Measurements from ENCODE around the gene OGFR. TPM values are rescaled to one million over a fixed set of nuclear protein-coding genes. Genes with fewer than 3 reads are reported as not detected.

Gene OGFR
- total and polyA plus RNA-seq, 2 donors (not counting 3 experiments of a cell fraction or from before 2014, with no cell fraction given): 30.8 to 44.0 TPM

- DNase-seq (ENCODE audit: low read depth, low spot score) (no peak), FAIRE-seq (no peak)
- no peaks in the 10 kb centered on the region for H3K27me3 ChIP-seq (ENCODE audit: control insufficient read depth in 2 of 2, insufficient read depth in 2 of 2, low read length in 2 of 2)
- TF ChIP-seq FOS (IDR thresholded peaks at IDR 0.05; ENCODE audit: borderline replicate concordance, insufficient read depth, low read length) (no peak), GATA2 (IDR thresholded peaks at IDR 0.05; ENCODE audit: insufficient read depth, insufficient read length, low read depth, low read length) (no peak), JUN (IDR thresholded peaks at IDR 0.05; ENCODE audit: borderline replicate concordance, insufficient read depth, insufficient read length, low read depth) (no peak), POLR2AphosphoS5 (IDR thresholded peaks at IDR 0.05; ENCODE audit: insufficient read depth, low read depth, low read length) (no peak), POLR2A (IDR thresholded peaks at IDR 0.05; ENCODE audit: low read depth, low read length) (no peak), MYC (IDR thresholded peaks at IDR 0.05; ENCODE audit: low read depth, low read length) (no peak), MAX (IDR thresholded peaks at IDR 0.05; ENCODE audit: insufficient read depth, insufficient read length) (no peak), CTCF (IDR thresholded peaks at IDR 0.05; ENCODE audit: extremely low read depth in 1 of 2, insufficient read depth in 1 of 2, low read depth in 1 of 2, low read length in 2 of 2) (no peak), EZH2 (IDR thresholded peaks at IDR 0.05; ENCODE audit: borderline replicate concordance, low read depth, low read length, severe bottlenecking) (no peak)
- no TSS peak for BruUV-seq (replicated peaks)
- H3K4me2 ChIP-seq (ENCODE audit: insufficient read depth, low read length): no peak overlapping the region
- no peaks in the 10 kb centered on the region for H3K36me3 ChIP-seq (ENCODE audit: control insufficient read depth in 2 of 2, extremely low read depth in 1 of 2, insufficient read depth in 2 of 2, low read length in 2 of 2)
- no peaks in the 10 kb centered on the region for H3K79me2 ChIP-seq (ENCODE audit: control insufficient read depth, insufficient read depth, low read length)
- dilution Hi-C loops (cut with MboI; ENCODE audit: extremely low pct_ligation_motif_present, low sequenced_read_pairs) (no loop called here), intact Hi-C loops (cut with micrococcal nuclease) (no loop called here)
- CTCF ChIA-PET: no interaction called here
- H4K20me1 ChIP-seq (replicated peaks; ENCODE audit: control insufficient read depth, extremely low read depth, insufficient read depth, low read length): no peaks in the 10 kb centered on the region
- H2AFZ ChIP-seq (ENCODE audit: low read depth, low read length): no peak overlapping the region
- POLR2A ChIA-PET: no interaction called here
- no peaks in the 10 kb centered on the region for H3K9me3 ChIP-seq (replicated peaks; ENCODE audit: control insufficient read depth, insufficient read depth, low read length)
- H3K9me1 ChIP-seq (replicated peaks; ENCODE audit: control insufficient read depth, extremely low read depth, insufficient read depth, low read length): no peaks in the 10 kb centered on the region
- H3K4me3 ChIP-seq (replicated peaks in 1 of 3; ENCODE audit: insufficient read depth in 1 of 3, low read depth in 1 of 3, low read length in 3 of 3): no peak overlapping the region
- H3K27ac ChIP-seq (ENCODE audit: insufficient read depth, low read depth, low read length): no peak overlapping the region
- H3K4me1 ChIP-seq (ENCODE audit: control insufficient read depth, extremely low read depth, insufficient read depth, low read length): no peaks in the 10 kb centered on the region
- no peak overlapping the region for H3K9ac ChIP-seq (replicated peaks; ENCODE audit: extremely low read depth, insufficient read depth, low read length)
Measured at GRCh38 chr20:62839816-62840215, 35.2 kb downstream of the OGFR start.
